Hindlimb muscle (tissue), 1 donor: Measurements from ENCODE around the gene LTO1. TPM values are rescaled to one million over a fixed set of nuclear protein-coding genes. Genes with fewer than 3 reads are reported as not detected.

Source experiments
- DNase-seq: peaks from one replicate; pipeline ENCODE4 v3.0.0-alpha.2; 2013
- polyA plus RNA-seq: library from polyadenylated mRNA; unstranded; fragments of 120-200 nt; gene quantifications from one replicate; pipeline ENCODE4 v1.2.1, GENCODE V29; 2013; ENCODE audit not compliant: insufficient read length

Gene LTO1
- polyA plus RNA-seq, 1 donor, result 19.6 TPM

DNA sequence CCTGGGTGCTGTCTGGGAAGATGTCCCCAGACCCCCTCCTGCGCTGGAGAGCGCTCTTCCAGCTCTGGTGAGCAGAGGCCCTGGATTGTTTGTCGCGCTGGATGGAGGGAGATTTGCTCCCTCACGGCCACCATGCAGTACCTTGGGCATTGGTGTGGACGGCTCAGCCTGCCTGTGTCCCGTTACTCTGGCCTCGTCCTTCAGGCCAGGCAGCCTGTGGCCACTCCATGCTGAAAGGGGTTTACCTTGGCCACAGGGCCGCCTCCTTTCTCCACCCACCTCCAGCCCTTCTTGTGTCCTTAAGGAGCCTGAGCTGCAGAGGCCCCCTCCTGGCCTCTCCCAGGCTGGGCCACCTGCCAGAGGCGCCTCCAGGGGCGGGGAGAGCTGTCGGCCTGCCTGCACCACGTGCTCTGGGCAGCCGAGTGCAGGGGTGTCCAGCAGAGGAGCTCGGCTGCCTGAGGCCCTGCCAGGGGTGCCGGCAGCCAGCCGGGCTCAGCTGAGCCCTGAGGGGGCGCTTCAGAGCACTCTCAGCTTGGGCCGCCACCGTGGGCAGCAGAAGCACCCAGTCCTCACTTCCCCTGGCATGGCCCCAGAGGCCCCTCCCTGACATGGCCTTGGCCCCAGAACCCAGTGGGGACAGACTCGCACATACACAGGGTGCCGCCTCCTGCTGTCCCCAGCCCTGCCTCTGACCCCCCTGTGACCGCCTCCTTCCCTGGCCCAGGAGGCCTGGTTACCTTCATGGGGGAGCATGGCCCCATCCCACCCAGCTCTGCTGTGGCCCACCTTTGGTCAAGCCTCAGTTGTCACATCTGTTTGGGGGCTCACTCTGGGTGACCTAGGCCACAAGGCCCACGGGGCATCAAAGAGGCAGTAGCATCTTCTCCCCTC, 30.8 kb downstream of the LTO1 start:
- DNase-seq, result peak; percentile 71

- no peak for DNase-seq
These were observed 31.5 kb downstream of the LTO1 start for GRCh38 chr11:69643646-69644045.

- DNase-seq, result peak; percentile 90
These were observed 32.1 kb downstream of the LTO1 start for GRCh38 chr11:69642913-69643632.

DNA sequence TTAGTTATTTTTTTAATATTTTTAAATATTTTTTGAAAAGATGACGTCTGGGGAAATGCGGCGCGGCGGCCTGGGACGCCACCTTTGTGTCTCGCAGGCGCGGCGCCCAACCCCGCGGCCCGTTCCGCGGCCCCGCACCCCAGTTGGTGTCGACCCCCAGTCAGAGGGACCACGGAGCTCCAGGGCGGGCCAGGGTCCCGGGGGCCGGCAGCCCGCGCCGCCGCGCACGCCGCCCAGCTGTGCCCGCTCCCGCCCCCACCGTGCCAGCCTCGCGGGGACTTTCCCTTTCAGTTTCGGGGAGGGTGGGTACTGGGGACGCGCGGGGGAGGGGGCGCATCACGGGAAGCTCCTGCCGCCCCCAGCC, 32.6 kb downstream of the LTO1 start:
- DNase-seq, result no peak

GRCh38 chr11:69641681-69642548, 33.2 kb downstream of the LTO1 start:
- no peak for DNase-seq

DNA sequence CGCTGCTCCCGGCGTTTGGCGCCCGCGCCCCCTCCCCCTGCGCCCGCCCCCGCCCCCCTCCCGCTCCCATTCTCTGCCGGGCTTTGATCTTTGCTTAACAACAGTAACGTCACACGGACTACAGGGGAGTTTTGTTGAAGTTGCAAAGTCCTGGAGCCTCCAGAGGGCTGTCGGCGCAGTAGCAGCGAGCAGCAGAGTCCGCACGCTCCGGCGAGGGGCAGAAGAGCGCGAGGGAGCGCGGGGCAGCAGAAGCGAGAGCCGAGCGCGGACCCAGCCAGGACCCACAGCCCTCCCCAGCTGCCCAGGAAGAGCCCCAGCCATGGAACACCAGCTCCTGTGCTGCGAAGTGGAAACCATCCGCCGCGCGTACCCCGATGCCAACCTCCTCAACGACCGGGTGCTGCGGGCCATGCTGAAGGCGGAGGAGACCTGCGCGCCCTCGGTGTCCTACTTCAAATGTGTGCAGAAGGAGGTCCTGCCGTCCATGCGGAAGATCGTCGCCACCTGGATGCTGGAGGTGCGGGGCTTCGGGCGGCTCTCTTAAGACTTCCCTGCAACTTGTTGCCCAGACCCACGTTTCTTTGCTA, 34.1 kb downstream of the LTO1 start, which contains the start of gene CCND1:
TSS of gene CCND1 (plus strand) at position 162 of the 587 bp plus-strand sequence. CDS start at position 320, 158 bp downstream.
- peak; percentile 72 for DNase-seq

- no peak for DNase-seq
These were observed 34.7 kb downstream of the LTO1 start for GRCh38 chr11:69640260-69640994.

DNA sequence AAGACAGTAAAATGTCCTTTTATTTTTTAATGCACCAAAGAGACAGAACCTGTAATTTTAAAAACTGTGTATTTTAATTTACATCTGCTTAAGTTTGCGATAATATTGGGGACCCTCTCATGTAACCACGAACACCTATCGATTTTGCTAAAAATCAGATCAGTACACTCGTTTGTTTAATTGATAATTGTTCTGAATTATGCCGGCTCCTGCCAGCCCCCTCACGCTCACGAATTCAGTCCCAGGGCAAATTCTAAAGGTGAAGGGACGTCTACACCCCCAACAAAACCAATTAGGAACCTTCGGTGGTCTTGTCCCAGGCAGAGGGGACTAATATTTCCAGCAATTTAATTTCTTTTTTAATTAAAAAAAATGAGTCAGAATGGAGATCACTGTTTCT, 35.3 kb downstream of the LTO1 start:
- DNase-seq, result no peak

DNA sequence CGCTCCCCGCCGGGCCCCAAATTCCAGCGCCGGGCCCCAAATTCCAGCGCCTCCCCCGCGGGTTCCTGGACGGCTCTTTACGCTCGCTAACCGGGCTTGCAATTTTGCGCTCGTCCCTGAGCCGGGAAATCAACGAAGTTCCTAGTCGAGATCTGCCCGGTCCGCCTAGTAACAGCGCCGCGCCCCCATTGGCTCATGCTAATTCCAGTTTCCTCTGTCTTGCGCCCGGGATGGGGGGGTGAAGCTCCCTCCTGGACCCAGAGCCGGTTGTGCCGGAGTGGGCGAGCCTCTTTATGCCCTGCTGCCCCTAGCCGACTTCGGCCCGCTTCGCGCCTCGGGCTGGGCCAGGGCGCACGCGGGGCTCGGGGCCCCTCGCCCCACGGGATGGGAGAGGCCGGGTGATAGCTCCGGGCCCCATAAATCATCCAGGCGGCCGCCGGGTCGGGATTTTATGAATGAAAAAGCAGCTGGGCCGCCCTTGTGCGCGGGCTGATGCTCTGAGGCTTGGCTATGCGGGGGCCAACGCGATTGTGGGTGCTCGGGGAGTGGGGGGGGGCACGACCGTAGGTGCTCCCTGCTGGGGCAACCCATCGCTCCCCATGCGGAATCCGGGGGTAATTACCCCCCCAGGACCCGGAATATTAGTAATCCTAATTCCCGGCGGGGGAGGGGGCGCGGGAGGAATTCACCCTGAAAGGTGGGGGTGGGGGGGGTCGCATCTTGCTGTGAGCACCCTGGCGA, 36.0 kb downstream of the LTO1 start:
- peak; percentile 94 for DNase-seq

- DNase-seq, result no peak
These were observed 36.9 kb downstream of the LTO1 start for GRCh38 chr11:69637941-69638871.

GRCh38 chr11:69637198-69637940, 37.8 kb downstream of the LTO1 start:
- no peak for DNase-seq

DNA sequence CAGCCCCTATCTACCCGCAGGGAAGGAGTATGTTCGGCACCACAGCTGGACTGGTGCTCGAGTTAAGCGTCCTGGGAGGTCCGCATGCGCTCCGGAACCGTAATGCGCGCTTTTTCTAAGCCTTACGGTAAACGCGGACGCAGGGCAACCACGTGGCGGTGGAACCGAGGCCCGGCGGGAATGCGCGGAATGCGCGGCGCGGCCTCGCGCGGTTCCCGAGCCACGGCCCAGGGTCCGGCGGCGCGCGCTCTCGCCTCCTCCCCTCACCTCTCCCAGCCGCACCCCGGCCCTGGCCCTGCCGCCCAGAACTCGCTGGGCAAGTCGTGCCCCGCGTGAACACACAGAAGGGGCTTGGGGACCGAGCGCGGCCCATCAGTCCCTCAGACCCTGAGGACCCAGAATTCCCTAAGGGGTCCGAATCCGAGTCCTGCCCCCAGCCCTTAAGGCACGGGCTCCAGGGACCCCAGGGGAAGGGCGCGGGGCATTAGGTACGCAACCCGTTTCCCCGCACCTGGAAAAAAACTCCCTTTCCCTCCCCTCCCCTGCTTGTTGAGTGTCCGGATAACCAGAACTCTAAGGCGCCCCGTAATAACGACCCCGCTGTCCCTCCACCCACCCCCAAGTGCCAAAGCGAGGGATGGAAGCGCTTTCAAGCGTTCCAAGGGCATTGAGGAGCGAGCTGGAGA, 38.5 kb downstream of the LTO1 start:
- peak; percentile 81 for DNase-seq

DNA sequence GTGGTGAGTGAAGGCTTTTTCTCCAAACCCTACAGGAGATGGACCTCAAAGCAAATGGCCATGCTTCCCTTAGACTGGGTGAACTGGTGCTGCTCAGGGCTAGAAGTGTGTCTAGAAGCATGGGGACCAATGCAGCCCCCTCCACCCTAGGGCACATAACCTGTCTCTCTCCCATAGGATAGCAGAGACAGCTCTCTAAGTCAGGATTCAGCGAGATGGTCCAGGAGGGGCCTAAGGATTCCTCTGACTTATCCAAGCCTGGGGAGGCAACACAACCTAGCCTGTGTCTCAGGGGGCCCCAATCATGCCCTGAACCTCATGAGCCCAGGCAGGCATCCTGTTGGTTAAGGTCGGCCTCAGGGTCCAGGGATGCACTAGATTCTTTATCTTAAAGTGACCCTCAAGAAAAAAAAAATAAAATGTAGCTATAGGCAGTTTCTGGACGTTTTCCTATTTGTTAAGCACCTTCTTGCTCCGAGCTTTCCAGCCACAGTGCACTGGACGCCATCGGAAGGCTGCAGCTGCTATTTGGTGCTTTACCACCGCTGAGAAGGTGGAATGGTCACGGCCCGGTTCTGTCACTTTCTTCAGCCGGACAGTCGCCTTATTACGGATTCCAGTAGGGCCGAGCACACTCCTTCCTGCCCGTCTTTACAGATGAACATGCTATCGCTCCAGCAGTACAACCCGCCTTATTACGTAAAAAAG, 39.2 kb downstream of the LTO1 start:
- DNase-seq, result no peak

DNA sequence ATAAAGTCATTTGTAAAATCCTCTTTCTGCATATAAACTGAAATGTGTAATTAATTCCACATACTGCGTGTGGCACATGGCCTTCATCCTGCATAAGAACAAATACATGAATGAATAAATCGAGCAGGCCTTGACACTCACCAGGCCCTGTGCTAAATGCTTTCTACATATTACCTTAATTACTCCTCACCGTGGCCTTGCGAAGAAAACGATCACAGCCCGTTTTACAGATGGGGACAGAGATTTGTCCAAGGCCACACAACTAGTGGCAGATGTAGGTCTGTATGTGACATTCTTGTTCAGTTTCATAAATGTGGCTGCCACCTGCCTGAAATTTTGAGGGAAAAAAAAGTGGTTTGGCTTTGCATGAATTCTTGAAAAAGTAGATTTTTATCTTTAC, 40.0 kb downstream of the LTO1 start:
- DNase-seq, result no peak

DNA sequence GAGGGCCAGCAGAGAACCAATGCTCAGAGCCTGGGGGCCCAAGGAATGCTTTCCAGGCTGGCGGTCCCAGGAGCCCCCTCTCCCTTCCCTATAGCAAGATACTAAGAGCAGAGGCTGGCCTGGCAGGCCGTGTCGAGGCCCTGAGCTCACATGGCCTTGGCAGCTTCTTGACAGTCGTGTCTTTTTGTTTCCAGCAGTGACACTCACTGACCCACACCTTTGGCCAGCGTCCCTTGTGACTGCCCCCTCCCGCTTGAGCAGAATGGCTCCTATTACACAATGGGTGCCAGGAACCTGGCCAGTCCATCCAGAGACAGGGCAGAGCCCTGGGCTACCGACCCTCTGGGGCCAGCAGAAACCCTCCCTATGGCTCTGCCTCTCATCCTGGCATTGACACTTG, 40.6 kb downstream of the LTO1 start:
- DNase-seq, result no peak

DNA sequence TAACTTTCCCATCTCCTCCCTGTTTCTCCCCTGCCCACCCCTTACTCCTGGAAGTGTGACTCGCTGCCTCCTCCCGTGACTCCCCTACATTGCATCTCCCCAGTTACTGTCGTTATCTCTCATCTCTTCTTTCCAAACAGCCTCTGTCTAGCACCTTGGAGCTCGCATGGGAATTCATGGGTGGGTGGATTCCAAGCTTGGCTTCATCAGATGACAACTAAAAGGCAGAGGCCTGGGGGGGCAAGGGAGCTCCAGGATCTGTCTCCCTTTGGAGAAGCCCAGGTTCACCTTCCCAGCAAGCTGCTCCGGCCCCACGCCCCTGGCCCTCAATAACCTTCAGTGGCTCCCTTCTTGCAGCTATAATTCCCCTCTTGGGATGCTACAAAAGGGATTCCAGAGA, 41.1 kb downstream of the LTO1 start:
- DNase-seq, result no peak

- DNase-seq, result no peak
These were observed 42.3 kb downstream of the LTO1 start for GRCh38 chr11:69632900-69633299.

GRCh38 chr11:69630424-69630823, 44.7 kb downstream of the LTO1 start:
- no peak for DNase-seq
